Ovary (tissue), 3 donors: ENCODE results near the gene SKA1.

Source experiments
- POLR2A ChIP-seq: fragments of 450-650 bp; IDR thresholded peaks from one replicate; pipeline ENCODE4 v1.6.1; 2017; ENCODE audit warnings: antibody characterized with exemption, mild to moderate bottlenecking, moderate library complexity
- TF ChIP-seq, protein P1 (sequence below), 3 donors: fragments of 450-650 bp in 2 of 3; fragments of 200-600 bp in 1 of 3; IDR thresholded peaks; one replicate each; pipeline versions ENCODE4 v1.5.1 to v1.8.0; 2016 to 2022; ENCODE audit warnings: antibody characterized with exemption in 3 of 3, mild to moderate bottlenecking in 1 of 3
- donor health status: DM: no; HTN: no; CAD: no.

GRCh38 chr18:50428531-50429206 lies 53.8 kb downstream of the SKA1 start:
- TF ChIP-seq, protein P1, sequence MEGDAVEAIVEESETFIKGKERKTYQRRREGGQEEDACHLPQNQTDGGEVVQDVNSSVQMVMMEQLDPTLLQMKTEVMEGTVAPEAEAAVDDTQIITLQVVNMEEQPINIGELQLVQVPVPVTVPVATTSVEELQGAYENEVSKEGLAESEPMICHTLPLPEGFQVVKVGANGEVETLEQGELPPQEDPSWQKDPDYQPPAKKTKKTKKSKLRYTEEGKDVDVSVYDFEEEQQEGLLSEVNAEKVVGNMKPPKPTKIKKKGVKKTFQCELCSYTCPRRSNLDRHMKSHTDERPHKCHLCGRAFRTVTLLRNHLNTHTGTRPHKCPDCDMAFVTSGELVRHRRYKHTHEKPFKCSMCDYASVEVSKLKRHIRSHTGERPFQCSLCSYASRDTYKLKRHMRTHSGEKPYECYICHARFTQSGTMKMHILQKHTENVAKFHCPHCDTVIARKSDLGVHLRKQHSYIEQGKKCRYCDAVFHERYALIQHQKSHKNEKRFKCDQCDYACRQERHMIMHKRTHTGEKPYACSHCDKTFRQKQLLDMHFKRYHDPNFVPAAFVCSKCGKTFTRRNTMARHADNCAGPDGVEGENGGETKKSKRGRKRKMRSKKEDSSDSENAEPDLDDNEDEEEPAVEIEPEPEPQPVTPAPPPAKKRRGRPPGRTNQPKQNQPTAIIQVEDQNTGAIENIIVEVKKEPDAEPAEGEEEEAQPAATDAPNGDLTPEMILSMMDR (IDR thresholded peaks at IDR 0.05), result no peak
- TF ChIP-seq POLR2A, result no peak
